ENCODE measurements around the gene PNLDC1. TPM values are rescaled to one million over a fixed set of nuclear protein-coding genes. Genes with fewer than 3 reads are reported as not detected.

Gene PNLDC1
- 0.29 TPM in 1 of 2 replicates, not detected in the other for total RNA-seq

- no peak for TF ChIP-seq CTCF (IDR thresholded peaks at IDR 0.05; ENCODE audit: extremely low read depth, low read depth, low read length)
- H3K4me1 ChIP-seq (ENCODE audit: insufficient read depth, low read length), result no peaks in the 10 kb centered on the region
- DNase-seq (ENCODE audit: insufficient read length, low spot score, missing footprints), result no peak
- no peak within 1 kb of the TSS for H2AFZ ChIP-seq (ENCODE audit: low read length)
- H3K9me3 ChIP-seq (ENCODE audit: low read depth, low read length), result no peaks in the 10 kb centered on the region
- no peak within 1 kb of the TSS for H3K4me2 ChIP-seq (ENCODE audit: insufficient read depth, low read length)
- peaks cover 29% of the 10 kb centered on the region for H3K36me3 ChIP-seq (ENCODE audit: insufficient read depth, low read length)
- no peak within 1 kb of the TSS for H3K27ac ChIP-seq (ENCODE audit: low read depth, low read length)
- H3K27me3 ChIP-seq (ENCODE audit: insufficient read depth, low read length), result no peaks in the 10 kb centered on the region
- peaks cover 4% of the 10 kb centered on the region for H3K79me2 ChIP-seq (ENCODE audit: insufficient read depth, low read length)
- no peak within 1 kb of the TSS for H3K4me3 ChIP-seq (ENCODE audit: insufficient read depth, low read length)
- H4K20me1 ChIP-seq (ENCODE audit: insufficient read depth, low read length), result no peaks in the 10 kb centered on the region
Measured at GRCh38 chr6:159800141-159800865, at the start of gene PNLDC1. Gene PNLDC1 (plus strand): TSS chr6:159800276. CDS start chr6:159800308, 32 bp downstream.

- Histone ChIP-seq H3K36me3 (ENCODE audit: insufficient read depth, low read length) (peaks cover 98% of the 10 kb centered on the region), H3K79me2 (ENCODE audit: insufficient read depth, low read length) (peaks cover 42% of the 10 kb centered on the region)
Measured at GRCh38 chr6:159751448-159751847, 48.6 kb upstream of the PNLDC1 start.

GRCh38 chr6:159753081-159753872 lies 46.8 kb upstream of the PNLDC1 start:
- no peak overlapping the region for H2AFZ ChIP-seq (ENCODE audit: low read length)
- DNase-seq (ENCODE audit: insufficient read length, low spot score, missing footprints), result no peak
- peaks cover 36% of the 10 kb centered on the region for H3K79me2 ChIP-seq (ENCODE audit: insufficient read depth, low read length)
- no peak overlapping the region for H3K27ac ChIP-seq (ENCODE audit: low read depth, low read length)
- H3K4me1 ChIP-seq (ENCODE audit: insufficient read depth, low read length), result peaks cover 3% of the 10 kb centered on the region
- H3K4me3 ChIP-seq (ENCODE audit: insufficient read depth, low read length), result no peak overlapping the region
- no peak overlapping the region for H3K4me2 ChIP-seq (ENCODE audit: insufficient read depth, low read length)
- H4K20me1 ChIP-seq (ENCODE audit: insufficient read depth, low read length), result peaks cover under 1% of the 10 kb centered on the region
- H3K9me3 ChIP-seq (ENCODE audit: low read depth, low read length), result no peaks in the 10 kb centered on the region
- peaks cover 93% of the 10 kb centered on the region for H3K36me3 ChIP-seq (ENCODE audit: insufficient read depth, low read length)
- no peaks in the 10 kb centered on the region for H3K27me3 ChIP-seq (ENCODE audit: insufficient read depth, low read length)
- no peak for TF ChIP-seq CTCF (IDR thresholded peaks at IDR 0.05; ENCODE audit: extremely low read depth, low read depth, low read length)

More at GRCh38 chr6:159751448-159751847, 48.6 kb upstream of the PNLDC1 start:
- Histone ChIP-seq H3K4me3 (ENCODE audit: insufficient read depth, low read length) (no peak overlapping the region), H3K9me3 (ENCODE audit: low read depth, low read length) (no peaks in the 10 kb centered on the region), H3K4me1 (ENCODE audit: insufficient read depth, low read length) (no peaks in the 10 kb centered on the region), H3K27ac (ENCODE audit: low read depth, low read length) (no peak overlapping the region), H4K20me1 (ENCODE audit: insufficient read depth, low read length) (peaks cover under 1% of the 10 kb centered on the region), H3K27me3 (ENCODE audit: insufficient read depth, low read length) (no peaks in the 10 kb centered on the region), H2AFZ (ENCODE audit: low read length) (no peak overlapping the region), H3K4me2 (ENCODE audit: insufficient read depth, low read length) (no peak overlapping the region)
- TF ChIP-seq CTCF (IDR thresholded peaks at IDR 0.05; ENCODE audit: extremely low read depth, low read depth, low read length), result no peak
- DNase-seq (ENCODE audit: insufficient read length, low spot score, missing footprints), result no peak

DNA sequence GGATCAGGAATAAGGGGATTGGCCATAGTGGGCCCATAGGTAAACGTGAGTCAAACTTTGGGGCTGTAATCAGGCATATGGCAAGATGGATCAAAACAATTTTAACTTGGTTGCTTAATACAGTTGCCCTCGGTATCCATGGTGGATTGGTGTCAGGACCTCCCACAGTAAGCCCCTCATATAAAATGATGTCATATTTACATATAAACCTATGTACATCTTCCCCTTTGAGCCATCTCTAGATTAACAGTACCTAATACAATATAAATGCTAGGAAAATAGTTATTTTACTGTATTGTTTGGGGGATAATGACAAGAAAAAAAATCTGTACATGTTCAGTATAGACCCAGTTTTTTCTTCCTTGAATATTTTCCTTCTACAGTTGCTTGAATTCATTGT lies 45.7 kb upstream of the PNLDC1 start:
- H3K79me2 ChIP-seq (ENCODE audit: insufficient read depth, low read length), result peaks cover 32% of the 10 kb centered on the region
- no peaks in the 10 kb centered on the region for H3K9me3 ChIP-seq (ENCODE audit: low read depth, low read length)
- H3K27me3 ChIP-seq (ENCODE audit: insufficient read depth, low read length), result no peaks in the 10 kb centered on the region
- H2AFZ ChIP-seq (ENCODE audit: low read length), result no peak overlapping the region
- H4K20me1 ChIP-seq (ENCODE audit: insufficient read depth, low read length), result peaks cover 3% of the 10 kb centered on the region
- no peak overlapping the region for H3K4me2 ChIP-seq (ENCODE audit: insufficient read depth, low read length)
- no peak for DNase-seq (ENCODE audit: insufficient read length, low spot score, missing footprints)
- H3K4me1 ChIP-seq (ENCODE audit: insufficient read depth, low read length), result peaks cover 8% of the 10 kb centered on the region
- H3K27ac ChIP-seq (ENCODE audit: low read depth, low read length), result peak overlapping the region; percentile 46
- no peak for TF ChIP-seq CTCF (IDR thresholded peaks at IDR 0.05; ENCODE audit: extremely low read depth, low read depth, low read length)
- H3K36me3 ChIP-seq (ENCODE audit: insufficient read depth, low read length), result peaks cover 86% of the 10 kb centered on the region
- no peak overlapping the region for H3K4me3 ChIP-seq (ENCODE audit: insufficient read depth, low read length)

All from osteoblast (primary cell).